ENCODE data around the gene CLIP4.

CLIP4 gene

GRCh38 chr2:29193681-29194080 lies 78.5 kb downstream of the CLIP4 start:
- DNase-seq, result no peak

DNA sequence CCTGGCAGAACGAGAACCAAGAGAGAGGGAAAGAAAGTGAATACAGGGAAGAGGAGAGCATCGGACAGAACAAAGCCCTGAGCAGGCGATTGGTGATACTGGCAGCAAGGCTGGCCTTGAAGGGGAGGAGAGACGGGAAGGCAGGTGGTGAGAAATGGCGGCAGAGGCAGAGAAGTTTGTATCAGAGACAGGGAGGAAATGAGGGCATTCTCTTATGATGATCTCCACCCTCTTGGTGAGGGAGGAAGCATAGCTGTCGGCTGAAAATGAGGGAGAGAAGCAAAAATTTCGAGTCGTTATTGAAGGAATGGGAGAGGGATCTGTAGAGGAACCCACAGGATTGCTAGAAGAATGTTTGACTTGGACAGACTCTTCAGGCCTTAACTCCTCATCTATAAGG lies 80.6 kb downstream of the CLIP4 start:
- no peak for DNase-seq

GRCh38 chr2:29196792-29197788 lies 81.9 kb downstream of the CLIP4 start:
- no peak for DNase-seq

DNA sequence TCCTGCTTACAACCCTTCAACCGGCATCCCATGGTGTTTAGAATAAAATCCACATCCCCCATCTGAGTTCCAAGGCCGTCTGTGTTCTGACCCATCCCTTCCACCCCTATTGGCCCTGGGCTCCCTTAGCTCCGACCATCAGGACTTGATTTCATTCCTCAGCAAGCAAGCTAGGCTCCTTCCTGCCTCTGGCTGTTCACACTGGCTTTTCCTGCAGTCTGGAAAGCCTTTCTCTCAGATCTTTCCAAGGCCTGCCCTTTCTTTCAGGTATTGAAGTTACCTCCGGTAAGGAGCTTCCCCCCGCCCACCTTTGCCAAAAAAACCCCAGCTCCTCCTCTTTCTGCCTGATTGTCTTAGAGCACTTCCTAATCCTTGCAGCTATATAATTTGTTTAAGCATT lies 86.8 kb downstream of the CLIP4 start:
- no peak for DNase-seq

- no peak for DNase-seq
Observed at GRCh38 chr2:29202819-29203495, 87.7 kb downstream of the CLIP4 start.

GRCh38 chr2:29206941-29207340 lies 91.7 kb downstream of the CLIP4 start:
- DNase-seq, result no peak

DNA sequence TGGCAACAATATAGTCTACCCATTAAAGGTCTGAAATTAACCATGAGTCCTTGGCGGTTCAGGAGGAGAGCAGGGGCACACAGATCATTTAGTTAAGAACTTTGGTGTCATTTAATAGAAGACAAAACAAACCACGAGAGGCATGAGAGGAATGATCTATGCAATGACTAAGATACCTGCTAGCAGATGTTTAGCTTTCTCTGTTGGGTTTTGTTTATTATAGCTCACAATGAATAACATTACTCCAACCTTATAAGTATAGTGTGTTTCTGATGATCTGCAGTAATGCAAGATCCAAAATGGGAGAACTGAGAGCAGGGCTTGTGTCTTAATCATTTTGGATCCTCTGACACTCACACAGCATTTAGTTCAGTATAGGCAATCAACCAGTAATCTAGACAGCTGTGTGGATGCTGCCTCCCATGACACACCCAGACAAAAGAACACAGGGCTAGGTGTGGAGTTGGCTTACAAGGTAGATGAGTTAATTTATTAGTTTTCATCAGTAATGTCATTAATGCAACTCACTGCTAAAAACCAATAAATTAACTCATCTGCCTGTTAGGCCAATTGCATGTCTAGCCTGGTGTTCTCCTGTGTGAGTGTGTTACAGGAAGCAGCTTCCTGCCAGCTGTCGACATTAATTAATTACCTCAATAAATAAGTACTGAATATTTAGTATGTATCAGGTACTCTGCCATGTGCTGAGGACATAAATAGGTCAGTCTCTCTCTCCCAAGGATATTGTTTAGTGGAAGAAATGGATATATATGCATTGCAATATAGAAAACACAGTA lies 92.3 kb downstream of the CLIP4 start:
- DNase-seq, result no peak

DNA sequence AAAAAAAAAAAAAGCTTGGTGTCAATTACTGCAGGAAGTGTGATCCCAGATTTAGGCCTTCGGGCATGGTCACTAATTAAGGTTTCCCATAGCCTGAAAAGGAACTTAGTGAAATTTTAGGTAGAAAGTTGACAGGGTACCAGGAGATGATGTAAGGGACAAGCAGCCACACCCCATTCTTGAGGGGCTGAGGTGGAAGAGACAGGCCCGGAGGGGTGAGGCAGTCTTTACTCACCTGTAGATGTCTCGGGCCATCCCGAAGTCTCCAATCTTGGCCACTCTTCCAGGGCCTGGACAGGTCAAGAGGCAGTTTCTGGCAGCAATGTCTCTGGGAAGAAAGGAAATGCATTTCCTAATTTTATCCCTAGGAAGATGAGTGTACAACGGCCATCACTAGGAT lies 94.3 kb downstream of the CLIP4 start:
- no peak for DNase-seq

DNA sequence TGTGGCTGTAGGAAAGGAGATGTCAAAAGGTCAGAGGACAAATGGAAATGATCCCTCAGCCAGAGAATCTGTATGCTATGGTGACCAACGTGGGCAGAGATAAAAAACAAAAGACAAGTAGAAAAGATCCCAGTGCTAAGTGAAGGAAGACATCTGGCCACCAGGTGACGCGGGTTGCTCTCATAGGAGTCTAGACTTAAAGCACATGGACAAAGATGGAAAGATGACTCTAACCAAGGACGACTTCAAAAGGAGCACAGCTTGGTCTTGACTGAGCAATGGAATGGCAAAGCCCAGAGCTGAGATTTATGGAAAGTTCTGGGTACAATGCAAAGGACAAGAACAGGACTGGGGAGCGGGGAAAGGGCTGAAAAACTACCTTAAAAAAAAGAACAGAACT lies 96.8 kb downstream of the CLIP4 start:
- DNase-seq, result no peak

DNA sequence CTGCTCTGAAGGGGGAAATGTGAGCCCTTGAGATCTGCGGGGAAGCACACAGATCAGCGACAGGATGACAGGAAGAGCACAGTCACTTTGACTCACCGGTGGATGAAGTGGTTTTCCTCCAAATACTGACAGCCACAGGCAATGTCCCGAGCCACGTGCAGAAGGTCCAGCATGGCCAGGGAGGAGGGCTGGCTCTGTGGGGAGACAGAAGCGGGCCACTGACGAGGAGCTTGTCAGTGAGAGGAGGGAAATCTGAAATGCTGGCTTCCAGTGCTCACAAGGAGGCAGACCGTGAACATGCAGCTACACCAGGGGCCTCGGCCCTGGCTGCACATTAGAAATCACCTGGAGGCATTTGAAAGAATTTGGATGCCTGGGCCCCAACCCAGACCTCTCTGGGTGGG lies 98.7 kb downstream of the CLIP4 start:
- DNase-seq, result no peak

- DNase-seq, result no peak
Observed at GRCh38 chr2:29215073-29215472, 99.9 kb downstream of the CLIP4 start.

GRCh38 chr2:29215739-29216608 lies 100.8 kb downstream of the CLIP4 start:
- no peak for DNase-seq

DNA sequence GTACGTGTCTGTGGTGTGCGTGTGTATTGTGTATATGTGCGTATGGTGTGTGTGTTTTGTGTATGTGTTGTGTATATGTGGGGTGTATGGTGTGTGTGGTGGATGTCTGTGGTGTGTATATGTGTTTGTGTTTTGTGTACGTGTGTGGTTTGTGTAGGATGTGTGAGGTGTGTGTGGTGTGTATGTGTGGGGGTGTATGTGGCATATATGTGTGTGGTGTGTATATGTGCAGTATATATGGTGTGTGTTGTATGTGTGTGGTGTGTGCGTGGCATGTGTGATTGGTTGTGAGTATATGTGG lies 101.3 kb downstream of the CLIP4 start:
- DNase-seq, result no peak

DNA sequence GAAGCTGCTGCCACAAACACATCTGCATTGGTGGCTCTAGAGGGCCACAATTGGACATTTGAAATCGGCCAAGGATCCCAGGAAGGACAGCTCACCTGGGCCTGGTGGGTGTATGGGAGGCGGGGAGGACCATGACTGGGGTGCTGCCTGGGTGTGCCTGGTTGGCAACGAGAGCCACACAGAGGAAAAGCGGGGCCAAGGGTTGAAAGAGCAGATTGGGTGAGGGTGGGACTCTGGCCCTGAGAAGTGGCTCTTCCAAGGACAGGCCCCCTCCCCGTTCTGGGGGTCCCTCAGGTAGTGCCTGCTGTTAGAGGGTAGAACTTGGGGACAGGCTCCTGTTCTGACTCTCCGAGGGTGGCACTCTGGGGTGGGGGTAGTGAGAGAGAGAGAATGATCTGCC lies 102.9 kb downstream of the CLIP4 start:
- DNase-seq, result no peak

- no peak for DNase-seq
Observed at GRCh38 chr2:29218550-29219125, 103.4 kb downstream of the CLIP4 start.

DNA sequence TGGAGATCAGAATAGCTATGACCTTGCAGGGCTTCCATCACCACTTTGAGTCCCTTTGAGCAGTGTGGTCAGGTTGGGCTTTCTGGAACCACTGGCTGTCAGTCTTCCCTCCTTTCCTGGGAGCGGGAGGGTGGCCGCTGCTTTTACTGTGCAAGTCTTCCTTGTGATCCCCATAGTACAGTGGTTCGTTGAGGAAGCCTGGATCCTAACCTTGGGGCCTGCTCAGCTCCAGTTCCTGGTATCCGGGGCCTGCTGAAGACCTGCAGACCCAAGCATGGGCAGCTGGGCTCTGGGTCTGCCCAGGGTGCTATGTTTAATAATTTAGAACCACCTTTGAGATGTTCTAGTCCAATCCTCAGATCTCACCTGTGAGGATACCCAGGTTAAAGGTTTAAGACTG lies 104.2 kb downstream of the CLIP4 start:
- no peak for DNase-seq

DNA sequence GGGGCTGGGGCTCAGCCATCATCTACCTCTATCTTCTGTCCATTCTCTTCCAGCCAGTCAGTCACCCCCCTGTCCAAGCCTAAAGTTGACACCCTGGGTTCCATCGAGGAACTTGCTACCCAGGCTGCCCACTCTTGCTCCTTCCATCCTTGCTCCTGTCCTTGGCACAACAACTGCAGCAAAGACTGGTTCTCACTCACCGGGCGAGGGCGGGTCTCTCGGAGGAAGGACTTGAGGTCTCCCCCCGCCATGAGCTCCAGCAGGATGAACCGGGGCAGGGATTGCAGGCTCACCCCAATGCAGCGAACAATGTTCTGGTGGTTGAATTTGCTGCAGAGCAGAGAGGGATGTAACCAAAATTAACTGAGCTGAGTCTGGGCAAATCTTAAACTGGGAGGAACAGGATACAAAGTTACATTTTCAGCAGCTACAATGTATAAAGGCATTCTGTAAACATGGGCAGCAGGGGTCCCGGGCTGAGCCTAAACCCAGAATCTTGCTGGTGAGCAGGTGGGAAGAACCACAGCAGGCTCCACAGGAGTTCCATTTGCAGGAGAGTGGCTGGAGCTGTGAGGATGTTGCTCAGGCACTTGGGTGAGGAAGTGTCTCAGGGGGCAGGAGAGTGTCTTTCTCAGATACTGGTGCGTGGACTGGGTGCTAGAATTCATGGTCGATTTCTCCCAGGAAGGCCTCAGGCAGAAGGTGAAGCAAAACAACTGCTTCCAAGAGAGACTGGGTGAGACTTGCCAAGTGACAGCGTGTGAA lies 105.5 kb downstream of the CLIP4 start:
- no peak for DNase-seq

GRCh38 chr2:29222381-29223179 lies 107.4 kb downstream of the CLIP4 start:
- no peak for DNase-seq

- no peak for DNase-seq
Observed at GRCh38 chr2:29223257-29223656, 108.0 kb downstream of the CLIP4 start.
